Mucosa of descending colon (tissue), 3 donors: ENCODE results near the gene TKTL1. TPM values are rescaled to one million over a fixed set of nuclear protein-coding genes. Genes with fewer than 3 reads are reported as not detected.

ENCODE experiments used
- ATAC-seq: fragments of 200-7000 bp; cut with Tn5 transposase; one replicate; pipeline ENCODE4 v1.9.1; 2020; ENCODE audit warnings: mild to moderate bottlenecking, moderate library complexity
- DNase-seq, 3 donors: peaks; one replicate each; pipeline ENCODE4 v3.0.0-alpha.2; 2020
- H3K36me3 ChIP-seq: fragments of 200-600 bp; one replicate; pipeline ENCODE4 v1.8.0; 2021; ENCODE audit warnings: low read depth, mild to moderate bottlenecking
- H3K4me1 ChIP-seq: fragments of 200-600 bp; one replicate; pipeline ENCODE4 v1.8.0; 2021; ENCODE audit warnings: low read depth, mild to moderate bottlenecking
- H3K4me3 ChIP-seq: fragments of 200-600 bp; one replicate; pipeline ENCODE4 v1.8.0; 2021; ENCODE audit warnings: mild to moderate bottlenecking
- H3K9me3 ChIP-seq: fragments of 200-600 bp; one replicate; pipeline ENCODE4 v1.8.0; 2021; ENCODE audit warnings: mild to moderate bottlenecking
- CTCF ChIP-seq: fragments of 200-600 bp; IDR thresholded peaks from one replicate; pipeline ENCODE4 v1.8.0; 2022; ENCODE audit warnings: antibody characterized with exemption, mild to moderate bottlenecking
- intact Hi-C, 2 donors: fragments of 100-400 bp; cut with DNase I in 1 of 2; cut with micrococcal nuclease in 1 of 2; formaldehyde crosslinking; loops; one replicate each; pipeline versions ENCODE4 v1.11.0 to v1.11.1; 2022; cut with DNase I, micrococcal nuclease
- total RNA-seq, 3 donors: library from RNA; stranded (reverse); fragmentation: NEBNext Ultra II Directional in 2 of 3; extraction: Animal tissue kit (Norgen Biotek cat#: 25700) in 2 of 3; gene quantifications; one replicate each; pipeline versions ENCODE4 v1.2.1 to v1.2.4, GENCODE V29; 2021 to 2023
- donor health status: DM: no; HTN: no; CAD: no; lungs with moderate emphysema.
- donor health status: DM: no; HTN: no; CAD: no.
- donor health status: DM: no; HTN: yes; CAD: no.

Gene TKTL1
- total RNA-seq, 3 donors from 2014 or later: not detected

GRCh38 chrX:154304846-154305245 is 9.3 kb downstream of the TKTL1 start:
- TF ChIP-seq CTCF: no peak
- H3K4me1 ChIP-seq: no peaks in the 10 kb centered on the region
- H3K9me3 ChIP-seq: no peaks in the 10 kb centered on the region
- H3K4me3 ChIP-seq: no peak overlapping the region
- ATAC-seq (no peak), DNase-seq (no peak)
- intact Hi-C loops: no loop called here
- no peaks in the 10 kb centered on the region for H3K36me3 ChIP-seq

- no peak for ATAC-seq
- intact Hi-C loops: no loop called here
- no peaks in the 10 kb centered on the region for H3K36me3 ChIP-seq
- no peaks in the 10 kb centered on the region for H3K9me3 ChIP-seq
- no peaks in the 10 kb centered on the region for H3K4me1 ChIP-seq
- TF ChIP-seq CTCF: no peak
- no peak overlapping the region for H3K4me3 ChIP-seq
- DNase-seq: no peak
Measured at GRCh38 chrX:154305541-154306205, 10.1 kb downstream of the TKTL1 start.

GRCh38 chrX:154307202-154307601 is 11.6 kb downstream of the TKTL1 start:
- no peak for DNase-seq
- Histone ChIP-seq H3K9me3 (no peaks in the 10 kb centered on the region), H3K36me3 (no peaks in the 10 kb centered on the region), H3K4me3 (no peak overlapping the region), H3K4me1 (no peaks in the 10 kb centered on the region)
- no peak for ATAC-seq
- TF ChIP-seq CTCF: no peak
- intact Hi-C loops: no loop called here

GRCh38 chrX:154308108-154308946 is 12.7 kb downstream of the TKTL1 start:
- Histone ChIP-seq H3K4me1 (no peaks in the 10 kb centered on the region), H3K4me3 (no peak overlapping the region), H3K36me3 (no peaks in the 10 kb centered on the region), H3K9me3 (no peaks in the 10 kb centered on the region)
- intact Hi-C loops: no loop called here
- ATAC-seq (peak; percentile 81), DNase-seq (peak in 2 of 3 donors; percentile 55 to 80)
- TF ChIP-seq CTCF: peak; percentile 68

- no peaks in the 10 kb centered on the region for H3K36me3 ChIP-seq
- no peak for ATAC-seq
- intact Hi-C loops: no loop called here
- no peak overlapping the region for H3K4me3 ChIP-seq
- DNase-seq: no peak
- TF ChIP-seq CTCF: no peak
- H3K4me1 ChIP-seq: no peaks in the 10 kb centered on the region
- no peaks in the 10 kb centered on the region for H3K9me3 ChIP-seq
Measured at GRCh38 chrX:154309041-154309775, 13.6 kb downstream of the TKTL1 start.
